IgD-negative memory B cell (primary cell): Measurements from ENCODE around the gene NDUFAF2. TPM values are rescaled to one million over a fixed set of nuclear protein-coding genes. Genes with fewer than 3 reads are reported as not detected.
A peak's percentile ranks its signal among the peaks of the same experiment; 100 is the strongest.
"Not testable (repeated sequence)": the region's sequence is repeated elsewhere in the genome, so short reads cannot be mapped to it uniquely, and the experiment has no call there.

Source experiments
- H3K27ac Mint-ChIP-seq, 3 donors: one replicate each; pipeline ENCODE4 v1.8.0; 2020 to 2022; ENCODE audit warnings: mild to moderate bottlenecking in 3 of 3, mixed read lengths in 3 of 3, moderate library complexity in 1 of 3
- H3K27me3 Mint-ChIP-seq: one replicate; pipeline ENCODE4 v1.8.0; 2021; ENCODE audit warnings: mixed read lengths
- H3K36me3 Mint-ChIP-seq: one replicate; pipeline ENCODE4 v1.8.0; 2020; ENCODE audit warnings: mild to moderate bottlenecking, mixed read lengths
- H3K4me1 Mint-ChIP-seq, 3 donors: one replicate each; pipeline ENCODE4 v1.8.0; 2020 to 2022; ENCODE audit warnings: mixed read lengths in 3 of 3, mild to moderate bottlenecking in 1 of 3
- H3K4me3 Mint-ChIP-seq, 4 donors: one replicate each; pipeline ENCODE4 v1.8.0; 2020 to 2022; ENCODE audit warnings: mild to moderate bottlenecking in 4 of 4, mixed read lengths in 4 of 4, moderate library complexity in 3 of 4
- H3K9me3 Mint-ChIP-seq, 3 donors: one replicate each; pipeline ENCODE4 v1.8.0; 2020 to 2021; ENCODE audit warnings: mixed read lengths in 3 of 3, mild to moderate bottlenecking in 1 of 3
- polyA plus RNA-seq: library from polyadenylated mRNA; unstranded; fragments of 300-500 nt; fragmentation: Illumina TruSeq; gene quantifications from one replicate; pipeline ENCODE4 v1.2.3, GENCODE V29; 2021

NDUFAF2 gene
- polyA plus RNA-seq, 1 donor from 2014 or later: 21.1 TPM

GRCh38 chr5:61177070-61177469 is 232.1 kb downstream of the NDUFAF2 start:
- Mint-ChIP-seq H3K27me3 (peaks cover 1% of the 10 kb centered on the region), H3K4me3 (no peak overlapping the region), H3K27ac (no peak overlapping the region), H3K9me3 (no peaks in the 10 kb centered on the region), H3K36me3 (no peaks in the 10 kb centered on the region), H3K4me1 (peaks cover 6 to 20% (median 14%) of the 10 kb centered on the region in 3 donors)

- Mint-ChIP-seq H3K27ac (no peak overlapping the region), H3K4me3 (peak overlapping the region in 2 of 4 donors; percentile 1 to 79), H3K9me3 (no peaks in the 10 kb centered on the region), H3K27me3 (peaks cover 1% of the 10 kb centered on the region), H3K36me3 (no peaks in the 10 kb centered on the region), H3K4me1 (peaks cover 6 to 21% (median 14%) of the 10 kb centered on the region in 3 donors)
Measured at GRCh38 chr5:61177716-61178115, 232.7 kb downstream of the NDUFAF2 start.

GRCh38 chr5:61178702-61179101 is 233.7 kb downstream of the NDUFAF2 start:
- no peak overlapping the region for H3K27ac Mint-ChIP-seq
- H3K4me3 Mint-ChIP-seq: no peak overlapping the region
- no peaks in the 10 kb centered on the region for H3K9me3 Mint-ChIP-seq
- no peaks in the 10 kb centered on the region for H3K36me3 Mint-ChIP-seq
- peaks cover 1% of the 10 kb centered on the region for H3K27me3 Mint-ChIP-seq
- H3K4me1 Mint-ChIP-seq: peaks cover 6 to 21% (median 14%) of the 10 kb centered on the region in 3 donors

GRCh38 chr5:61180886-61181285 is 235.9 kb downstream of the NDUFAF2 start:
- Mint-ChIP-seq H3K27me3 (peaks cover 1% of the 10 kb centered on the region), H3K9me3 (no peaks in the 10 kb centered on the region), H3K27ac (no peak overlapping the region), H3K4me3 (no peak overlapping the region), H3K4me1 (peaks cover 6 to 21% (median 14%) of the 10 kb centered on the region in 3 donors), H3K36me3 (no peaks in the 10 kb centered on the region)

GRCh38 chr5:61182449-61182848 is 237.4 kb downstream of the NDUFAF2 start:
- Mint-ChIP-seq H3K4me3 (no peak overlapping the region), H3K36me3 (no peaks in the 10 kb centered on the region)

GRCh38 chr5:61183538-61183937 is 238.5 kb downstream of the NDUFAF2 start:
- H3K9me3 Mint-ChIP-seq: peaks cover 0 to 3% (median 3%) of the 10 kb centered on the region in 3 donors
- H3K27ac Mint-ChIP-seq: no peak overlapping the region
- peaks cover 4% of the 10 kb centered on the region for H3K27me3 Mint-ChIP-seq
- no peak overlapping the region for H3K4me3 Mint-ChIP-seq
- H3K36me3 Mint-ChIP-seq: no peaks in the 10 kb centered on the region
- H3K4me1 Mint-ChIP-seq: peaks cover 3 to 10% (median 6%) of the 10 kb centered on the region in 3 donors

More at GRCh38 chr5:61182449-61182848, 237.4 kb downstream of the NDUFAF2 start:
- Mint-ChIP-seq H3K27me3 (peaks cover 4% of the 10 kb centered on the region), H3K27ac (no peak overlapping the region), H3K9me3 (peaks cover 0 to 3% (median 3%) of the 10 kb centered on the region in 3 donors), H3K4me1 (peaks cover 12 to 16% (median 13%) of the 10 kb centered on the region in 3 donors)

- no peak overlapping the region for H3K4me3 Mint-ChIP-seq
- H3K36me3 Mint-ChIP-seq: no peaks in the 10 kb centered on the region
- H3K4me1 Mint-ChIP-seq: peaks cover 3 to 10% (median 5%) of the 10 kb centered on the region in 3 donors
- peaks cover 4% of the 10 kb centered on the region for H3K27me3 Mint-ChIP-seq
- H3K9me3 Mint-ChIP-seq: peaks cover 0 to 3% (median 3%) of the 10 kb centered on the region in 3 donors
- H3K27ac Mint-ChIP-seq: no peak overlapping the region
Measured at GRCh38 chr5:61184708-61185107, 239.7 kb downstream of the NDUFAF2 start.

- Mint-ChIP-seq H3K4me3 (no peak overlapping the region), H3K27ac (no peak overlapping the region)
Measured at GRCh38 chr5:61186634-61187033, 241.6 kb downstream of the NDUFAF2 start.

GRCh38 chr5:61187352-61187751 is 242.3 kb downstream of the NDUFAF2 start:
- not testable (repeated sequence) for H3K4me3 Mint-ChIP-seq, H3K27me3 Mint-ChIP-seq, H3K4me1 Mint-ChIP-seq, H3K36me3 Mint-ChIP-seq, H3K9me3 Mint-ChIP-seq, H3K27ac Mint-ChIP-seq

More at GRCh38 chr5:61186634-61187033, 241.6 kb downstream of the NDUFAF2 start:
- peaks cover 3 to 10% (median 5%) of the 10 kb centered on the region in 3 donors for H3K4me1 Mint-ChIP-seq
- peaks cover 0 to 4% (median 3%) of the 10 kb centered on the region in 3 donors for H3K9me3 Mint-ChIP-seq
- H3K27me3 Mint-ChIP-seq: peaks cover 3% of the 10 kb centered on the region
- no peaks in the 10 kb centered on the region for H3K36me3 Mint-ChIP-seq

GRCh38 chr5:61187826-61188225 is 242.8 kb downstream of the NDUFAF2 start:
- H3K4me1 Mint-ChIP-seq, H3K27me3 Mint-ChIP-seq, H3K27ac Mint-ChIP-seq, H3K36me3 Mint-ChIP-seq, H3K4me3 Mint-ChIP-seq, H3K9me3 Mint-ChIP-seq: not testable (repeated sequence)

GRCh38 chr5:61198606-61199005 is 253.6 kb downstream of the NDUFAF2 start:
- Mint-ChIP-seq H3K9me3 (peaks cover 1 to 8% (median 7%) of the 10 kb centered on the region in 3 donors), H3K36me3 (no peaks in the 10 kb centered on the region), H3K4me1 (no peaks in the 10 kb centered on the region), H3K4me3 (no peak overlapping the region), H3K27me3 (peaks cover 22% of the 10 kb centered on the region), H3K27ac (no peak overlapping the region)

GRCh38 chr5:61200582-61201155 is 255.7 kb downstream of the NDUFAF2 start:
- H3K4me1 Mint-ChIP-seq: no peaks in the 10 kb centered on the region
- no peak overlapping the region for H3K4me3 Mint-ChIP-seq
- H3K9me3 Mint-ChIP-seq: peaks cover 3 to 13% (median 8%) of the 10 kb centered on the region in 3 donors
- peaks cover 19% of the 10 kb centered on the region for H3K27me3 Mint-ChIP-seq
- no peak overlapping the region for H3K27ac Mint-ChIP-seq
- no peaks in the 10 kb centered on the region for H3K36me3 Mint-ChIP-seq

- Mint-ChIP-seq H3K27me3 (peaks cover 19% of the 10 kb centered on the region), H3K4me1 (no peaks in the 10 kb centered on the region), H3K4me3 (no peak overlapping the region)
Measured at GRCh38 chr5:61202213-61202612, 257.2 kb downstream of the NDUFAF2 start.

More at GRCh38 chr5:61202213-61202612, 257.2 kb downstream of the NDUFAF2 start:
- no peak overlapping the region for H3K27ac Mint-ChIP-seq
- H3K36me3 Mint-ChIP-seq: no peaks in the 10 kb centered on the region
- peaks cover 3 to 17% (median 8%) of the 10 kb centered on the region in 3 donors for H3K9me3 Mint-ChIP-seq
